ENCODE data around the gene TXNRD2.

Gene TXNRD2

DNA sequence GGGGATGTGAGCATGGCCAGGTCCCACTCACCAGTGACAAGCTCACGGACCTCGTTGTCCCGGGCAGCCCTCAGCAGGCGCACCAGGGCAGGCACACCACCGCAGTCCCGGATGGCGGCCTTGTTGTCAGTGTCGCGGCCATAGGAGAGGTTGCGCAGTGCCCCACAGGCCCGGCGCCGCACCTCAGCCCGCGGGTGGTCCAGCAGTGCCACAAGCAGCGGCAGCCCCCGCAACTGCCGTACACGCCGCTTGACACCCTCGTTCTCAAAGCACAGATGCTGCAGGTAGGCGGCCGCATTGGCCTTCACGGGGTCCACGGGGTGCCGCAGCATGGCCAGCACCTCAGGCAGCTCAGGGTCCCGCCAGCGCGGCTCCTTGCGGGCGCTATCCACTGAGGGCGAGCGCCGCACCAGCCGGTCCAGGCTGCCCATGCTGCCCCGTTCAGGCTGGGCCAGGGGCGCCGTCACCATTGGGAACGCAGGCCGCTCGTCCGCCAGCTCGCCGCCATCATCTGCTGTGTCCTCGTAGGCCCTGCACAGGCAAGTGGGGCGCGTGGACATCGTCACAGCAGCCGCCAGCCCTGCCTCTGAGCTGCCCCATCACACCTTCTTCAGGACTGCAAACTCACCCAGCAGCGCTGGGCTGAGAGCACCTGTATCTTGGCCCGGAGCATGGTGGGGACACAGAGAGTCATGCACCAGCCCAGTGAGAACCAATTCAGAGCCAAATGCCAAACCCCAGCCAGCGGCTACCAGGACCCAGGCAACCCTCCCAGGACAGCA, 38.3 kb upstream of the TXNRD2 start:
- TF ChIP-seq, protein P1, sequence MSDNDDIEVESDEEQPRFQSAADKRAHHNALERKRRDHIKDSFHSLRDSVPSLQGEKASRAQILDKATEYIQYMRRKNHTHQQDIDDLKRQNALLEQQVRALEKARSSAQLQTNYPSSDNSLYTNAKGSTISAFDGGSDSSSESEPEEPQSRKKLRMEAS (IDR thresholded peaks at IDR 0.05), result no peak
- TF ChIP-seq EGR1 (IDR thresholded peaks at IDR 0.05) (no peak), NFIC (IDR thresholded peaks at IDR 0.05) (no peak), CEBPB (IDR thresholded peaks at IDR 0.05) (no peak), TCF12 (IDR thresholded peaks at IDR 0.05; ENCODE audit: low read depth) (no peak), YY1 (IDR thresholded peaks at IDR 0.05; ENCODE audit: low read depth) (no peak)

DNA sequence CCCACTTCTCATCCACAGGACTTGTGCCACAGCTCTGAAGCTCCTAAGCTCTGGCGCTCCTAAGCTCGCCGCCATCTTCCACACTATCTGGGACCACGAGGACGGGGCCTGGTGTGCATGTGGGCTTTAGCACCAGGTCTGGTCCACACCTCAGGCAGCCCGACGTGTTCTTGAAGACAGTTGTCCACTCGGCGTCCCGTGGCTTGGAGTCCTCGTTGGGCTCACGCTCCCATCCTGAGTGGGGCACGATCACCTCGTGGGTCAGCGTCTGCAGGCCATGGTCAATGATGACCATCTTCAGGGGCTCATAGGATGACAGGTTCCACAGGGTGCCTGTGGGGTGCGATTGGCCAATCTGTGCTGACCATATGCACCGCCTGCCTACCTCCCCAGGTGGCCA, 37.1 kb upstream of the TXNRD2 start:
- TF ChIP-seq TEAD4 (IDR thresholded peaks at IDR 0.05) (no peak), FOXM1 (IDR thresholded peaks at IDR 0.05; ENCODE audit: borderline replicate concordance, low read depth) (no peak), RAD21 (IDR thresholded peaks at IDR 0.05; ENCODE audit: low read depth) (no peak), TCF12 (IDR thresholded peaks at IDR 0.05; ENCODE audit: low read depth) (no peak), CEBPB (IDR thresholded peaks at IDR 0.05) (no peak), NFIC (IDR thresholded peaks at IDR 0.05) (no peak), TAF1 (IDR thresholded peaks at IDR 0.05; ENCODE audit: low read depth) (no peak), CREB1 (IDR thresholded peaks at IDR 0.05; ENCODE audit: low read depth) (no peak), ZBTB7A (IDR thresholded peaks at IDR 0.05; ENCODE audit: low read depth) (no peak), EGR1 (IDR thresholded peaks at IDR 0.05) (no peak)

DNA sequence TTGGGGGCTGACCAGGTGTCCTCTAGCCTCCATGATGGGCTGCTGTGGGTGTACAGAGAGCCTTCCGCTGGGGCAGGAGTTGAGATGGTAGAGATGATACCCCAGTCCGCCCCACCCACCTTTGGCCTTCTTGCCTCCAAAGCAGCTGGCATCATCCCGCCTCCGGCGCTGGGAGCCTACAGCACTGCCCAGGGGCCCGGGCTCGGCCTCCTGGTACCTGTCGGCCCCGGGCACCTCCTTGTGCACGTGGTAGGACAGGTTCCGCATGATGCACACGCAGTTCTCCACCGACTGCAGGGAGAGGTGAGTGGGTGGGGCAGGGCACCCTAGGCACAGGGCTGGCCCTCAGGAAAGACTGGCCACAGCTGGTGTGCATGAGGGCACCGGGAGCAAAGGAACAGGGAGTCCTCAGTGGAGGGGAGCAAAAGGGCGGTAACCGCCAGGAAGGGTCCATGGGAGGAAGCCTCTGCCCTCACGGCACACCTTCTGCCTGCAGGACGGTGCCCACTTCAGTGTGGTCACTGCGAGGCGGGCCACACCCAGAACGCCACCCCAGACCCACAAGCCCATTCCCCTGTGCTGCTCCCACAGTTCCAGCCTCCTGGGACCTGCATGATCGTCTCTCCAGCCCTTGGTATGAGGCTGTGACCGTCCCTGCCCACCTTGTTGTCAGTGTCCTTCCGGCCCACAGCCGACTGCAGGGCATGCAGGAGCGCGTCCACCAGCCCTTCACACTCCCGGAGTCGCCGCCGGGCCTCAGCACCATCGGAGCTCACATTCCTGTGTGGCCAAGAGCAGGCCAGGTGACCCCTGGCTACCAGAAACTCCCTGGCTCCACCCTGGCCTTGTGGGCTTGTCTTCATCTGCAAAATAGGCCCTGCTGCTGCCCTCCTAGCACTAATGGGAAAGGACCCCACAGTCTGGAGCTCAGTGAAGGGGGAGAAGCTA, 36.0 kb upstream of the TXNRD2 start:
- TF ChIP-seq EP300 (IDR thresholded peaks at IDR 0.05; ENCODE audit: borderline replicate concordance) (no peak), CEBPB (IDR thresholded peaks at IDR 0.05) (no peak), NFIC (IDR thresholded peaks at IDR 0.05) (no peak), YY1 (IDR thresholded peaks at IDR 0.05; ENCODE audit: low read depth) (no peak), CREB1 (IDR thresholded peaks at IDR 0.05; ENCODE audit: low read depth) (no peak), RAD21 (IDR thresholded peaks at IDR 0.05; ENCODE audit: low read depth) (no peak)
- TF ChIP-seq, protein P1 (IDR thresholded peaks at IDR 0.05), result no peak

DNA sequence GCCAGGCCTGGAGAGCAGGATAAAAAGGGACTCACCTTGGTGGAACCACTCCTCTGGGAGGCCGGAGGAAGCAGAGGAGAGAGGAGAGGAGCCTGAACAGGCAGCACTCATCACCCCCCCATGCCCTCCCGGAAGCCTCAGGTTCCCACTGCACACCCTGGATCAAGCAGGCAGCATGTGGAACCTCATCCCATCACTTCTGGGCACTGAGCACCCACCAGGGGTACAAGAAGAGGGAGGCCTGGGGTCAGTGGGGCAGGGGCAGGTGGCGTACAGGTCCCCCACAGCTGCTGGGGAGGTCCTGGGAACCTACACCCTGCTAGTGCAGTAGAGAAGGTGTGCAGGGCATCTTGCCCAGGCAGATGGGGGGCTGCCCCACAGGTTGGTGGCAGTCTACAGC, 35.1 kb upstream of the TXNRD2 start:
- TF ChIP-seq TCF12 (IDR thresholded peaks at IDR 0.05; ENCODE audit: low read depth) (no peak), NFIC (IDR thresholded peaks at IDR 0.05) (no peak), CREB1 (IDR thresholded peaks at IDR 0.05; ENCODE audit: low read depth) (no peak), YY1 (IDR thresholded peaks at IDR 0.05; ENCODE audit: low read depth) (no peak), TAF1 (IDR thresholded peaks at IDR 0.05; ENCODE audit: low read depth) (no peak), CEBPB (IDR thresholded peaks at IDR 0.05) (no peak), EP300 (IDR thresholded peaks at IDR 0.05; ENCODE audit: borderline replicate concordance) (no peak), ZBTB7A (IDR thresholded peaks at IDR 0.05; ENCODE audit: low read depth) (no peak), TEAD4 (IDR thresholded peaks at IDR 0.05) (no peak), FOXM1 (IDR thresholded peaks at IDR 0.05; ENCODE audit: borderline replicate concordance, low read depth) (no peak), EGR1 (IDR thresholded peaks at IDR 0.05) (no peak), RAD21 (IDR thresholded peaks at IDR 0.05; ENCODE audit: low read depth) (no peak)
- TF ChIP-seq, protein P2, sequence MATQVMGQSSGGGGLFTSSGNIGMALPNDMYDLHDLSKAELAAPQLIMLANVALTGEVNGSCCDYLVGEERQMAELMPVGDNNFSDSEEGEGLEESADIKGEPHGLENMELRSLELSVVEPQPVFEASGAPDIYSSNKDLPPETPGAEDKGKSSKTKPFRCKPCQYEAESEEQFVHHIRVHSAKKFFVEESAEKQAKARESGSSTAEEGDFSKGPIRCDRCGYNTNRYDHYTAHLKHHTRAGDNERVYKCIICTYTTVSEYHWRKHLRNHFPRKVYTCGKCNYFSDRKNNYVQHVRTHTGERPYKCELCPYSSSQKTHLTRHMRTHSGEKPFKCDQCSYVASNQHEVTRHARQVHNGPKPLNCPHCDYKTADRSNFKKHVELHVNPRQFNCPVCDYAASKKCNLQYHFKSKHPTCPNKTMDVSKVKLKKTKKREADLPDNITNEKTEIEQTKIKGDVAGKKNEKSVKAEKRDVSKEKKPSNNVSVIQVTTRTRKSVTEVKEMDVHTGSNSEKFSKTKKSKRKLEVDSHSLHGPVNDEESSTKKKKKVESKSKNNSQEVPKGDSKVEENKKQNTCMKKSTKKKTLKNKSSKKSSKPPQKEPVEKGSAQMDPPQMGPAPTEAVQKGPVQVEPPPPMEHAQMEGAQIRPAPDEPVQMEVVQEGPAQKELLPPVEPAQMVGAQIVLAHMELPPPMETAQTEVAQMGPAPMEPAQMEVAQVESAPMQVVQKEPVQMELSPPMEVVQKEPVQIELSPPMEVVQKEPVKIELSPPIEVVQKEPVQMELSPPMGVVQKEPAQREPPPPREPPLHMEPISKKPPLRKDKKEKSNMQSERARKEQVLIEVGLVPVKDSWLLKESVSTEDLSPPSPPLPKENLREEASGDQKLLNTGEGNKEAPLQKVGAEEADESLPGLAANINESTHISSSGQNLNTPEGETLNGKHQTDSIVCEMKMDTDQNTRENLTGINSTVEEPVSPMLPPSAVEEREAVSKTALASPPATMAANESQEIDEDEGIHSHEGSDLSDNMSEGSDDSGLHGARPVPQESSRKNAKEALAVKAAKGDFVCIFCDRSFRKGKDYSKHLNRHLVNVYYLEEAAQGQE (IDR thresholded peaks at IDR 0.05; ENCODE audit: low read depth), result no peak
- TF ChIP-seq, protein P1 (IDR thresholded peaks at IDR 0.05), result no peak
- TF ChIP-seq, protein P3, sequence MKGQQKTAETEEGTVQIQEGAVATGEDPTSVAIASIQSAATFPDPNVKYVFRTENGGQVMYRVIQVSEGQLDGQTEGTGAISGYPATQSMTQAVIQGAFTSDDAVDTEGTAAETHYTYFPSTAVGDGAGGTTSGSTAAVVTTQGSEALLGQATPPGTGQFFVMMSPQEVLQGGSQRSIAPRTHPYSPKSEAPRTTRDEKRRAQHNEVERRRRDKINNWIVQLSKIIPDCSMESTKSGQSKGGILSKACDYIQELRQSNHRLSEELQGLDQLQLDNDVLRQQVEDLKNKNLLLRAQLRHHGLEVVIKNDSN (IDR thresholded peaks at IDR 0.05), result no peak

DNA sequence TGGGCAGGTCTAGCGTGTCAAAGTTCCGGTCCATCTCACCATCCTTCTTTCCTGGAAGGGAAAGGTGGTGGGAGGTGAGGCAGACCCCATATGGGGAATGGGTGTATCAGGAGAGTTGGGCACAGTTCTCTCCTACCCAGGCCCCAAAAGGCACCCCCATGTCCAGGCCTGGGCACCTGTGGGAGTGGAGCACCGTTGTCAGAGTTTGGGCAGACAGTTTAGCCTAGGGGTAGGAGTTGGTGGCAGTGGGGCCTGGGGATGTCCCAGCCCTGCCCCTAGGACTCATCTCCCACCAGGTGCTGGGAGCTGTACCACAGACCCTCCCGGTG, 34.1 kb upstream of the TXNRD2 start:
- TF ChIP-seq CEBPB (IDR thresholded peaks at IDR 0.05), result no peak
- TF ChIP-seq, protein P3 (IDR thresholded peaks at IDR 0.05), result no peak
- TF ChIP-seq RAD21 (IDR thresholded peaks at IDR 0.05; ENCODE audit: low read depth), result no peak
- no peak for TF ChIP-seq EP300 (IDR thresholded peaks at IDR 0.05; ENCODE audit: borderline replicate concordance)
- TF ChIP-seq, protein P1 (IDR thresholded peaks at IDR 0.05), result no peak
- TF ChIP-seq ZBTB7A (IDR thresholded peaks at IDR 0.05; ENCODE audit: low read depth), result no peak
- TF ChIP-seq YY1 (IDR thresholded peaks at IDR 0.05; ENCODE audit: low read depth), result no peak
- no peak for TF ChIP-seq TAF1 (IDR thresholded peaks at IDR 0.05; ENCODE audit: low read depth)
- no peak for TF ChIP-seq TEAD4 (IDR thresholded peaks at IDR 0.05)
- TF ChIP-seq FOXM1 (IDR thresholded peaks at IDR 0.05; ENCODE audit: borderline replicate concordance, low read depth), result no peak
- no peak for TF ChIP-seq CREB1 (IDR thresholded peaks at IDR 0.05; ENCODE audit: low read depth)
- TF ChIP-seq NFIC (IDR thresholded peaks at IDR 0.05), result no peak
- TF ChIP-seq, protein P2 (IDR thresholded peaks at IDR 0.05; ENCODE audit: low read depth), result no peak
- no peak for TF ChIP-seq EGR1 (IDR thresholded peaks at IDR 0.05)
- TF ChIP-seq TCF12 (IDR thresholded peaks at IDR 0.05; ENCODE audit: low read depth), result no peak; the same call in 1 of the 2 replicates

Measured in Ishikawa (cell line).